Body of pancreas (tissue), 4 donors: ENCODE results near the gene FAM170B. TPM values are rescaled to one million over a fixed set of nuclear protein-coding genes. Genes with fewer than 3 reads are reported as not detected.

Source experiments
- ATAC-seq: fragments of 150-250 bp; one replicate; pipeline ENCODE4 v1.9.1; 2016
- DNase-seq, 4 donors: peaks; one replicate each; pipeline ENCODE4 v3.0.0-alpha.2; 2019
- H3K27ac ChIP-seq, 4 donors: fragments of 200-600 bp; sonication (generic); 1 replicate in 3 of 4; 2 replicates in 1 of 4; pipeline versions ENCODE4 v1.5.1 to v1.6.1; 2016 to 2019; ENCODE audit warnings: mild to moderate bottlenecking in 1 of 4, mixed read lengths in 1 of 4, moderate library complexity in 1 of 4
- H3K27me3 ChIP-seq, 2 donors: fragments of 200-600 bp; sonication (generic); one replicate each; pipeline ENCODE4 v1.6.0; 2016; ENCODE audit warnings: mild to moderate bottlenecking in 1 of 2
- H3K36me3 ChIP-seq, 2 donors: fragments of 200-600 bp; sonication (generic); replicated peaks in 1 of 2; 2 replicates each; pipeline ENCODE4 v1.5.1; 2016; ENCODE audit warnings: low read depth in 2 of 2; ENCODE audit not compliant: insufficient read depth in 1 of 2
- H3K4me1 ChIP-seq: fragments of 200-600 bp; sonication (generic); one replicate; pipeline ENCODE4 v1.6.0; 2016
- H3K4me3 ChIP-seq, 2 donors: fragments of 200-600 bp; sonication (generic); 1 replicate in 1 of 2; 2 replicates in 1 of 2; pipeline ENCODE4 v1.5.1; 2016 to 2019
- H3K9me3 ChIP-seq, 3 donors: fragments of 200-600 bp; sonication (generic); 1 replicate in 2 of 3; 2 replicates in 1 of 3; pipeline ENCODE4 v1.5.1; 2016
- POLR2A ChIP-seq, 3 donors: fragments of 450-650 bp; IDR thresholded peaks; one replicate each; pipeline ENCODE4 v1.6.1; 2016; ENCODE audit warnings: antibody characterized with exemption in 3 of 3, mild to moderate bottlenecking in 2 of 3
- WGBS, 2 donors: methylation state at CpG; one replicate each; pipeline ENCODE4 v1.1.5; 2017; 5-methylcytosine and 5-hydroxymethylcytosine counted together
- intact Hi-C: fragments of 100-400 bp; cut with DNase I; formaldehyde crosslinking; loops from one replicate; pipeline ENCODE4 v1.15.1; 2023
- total RNA-seq, 2 donors: library from RNA; depleted of rRNA; stranded (reverse); fragments of >200 nt; gene quantifications; one replicate each; pipeline ENCODE4 v1.1.0, GENCODE V29; 2016
- TF ChIP-seq, protein P1 (sequence below), 7 experiments: fragments of 450-650 bp in 4 of 7; fragments of 200-600 bp in 3 of 7; sonication (generic) in 3 of 7; IDR thresholded peaks; one replicate each; pipeline ENCODE4 v1.5.1; 2016 to 2019; ENCODE audit warnings: antibody characterized with exemption in 7 of 7

Gene FAM170B
- total RNA-seq, 2 donors from 2014 or later: not detected

DNA sequence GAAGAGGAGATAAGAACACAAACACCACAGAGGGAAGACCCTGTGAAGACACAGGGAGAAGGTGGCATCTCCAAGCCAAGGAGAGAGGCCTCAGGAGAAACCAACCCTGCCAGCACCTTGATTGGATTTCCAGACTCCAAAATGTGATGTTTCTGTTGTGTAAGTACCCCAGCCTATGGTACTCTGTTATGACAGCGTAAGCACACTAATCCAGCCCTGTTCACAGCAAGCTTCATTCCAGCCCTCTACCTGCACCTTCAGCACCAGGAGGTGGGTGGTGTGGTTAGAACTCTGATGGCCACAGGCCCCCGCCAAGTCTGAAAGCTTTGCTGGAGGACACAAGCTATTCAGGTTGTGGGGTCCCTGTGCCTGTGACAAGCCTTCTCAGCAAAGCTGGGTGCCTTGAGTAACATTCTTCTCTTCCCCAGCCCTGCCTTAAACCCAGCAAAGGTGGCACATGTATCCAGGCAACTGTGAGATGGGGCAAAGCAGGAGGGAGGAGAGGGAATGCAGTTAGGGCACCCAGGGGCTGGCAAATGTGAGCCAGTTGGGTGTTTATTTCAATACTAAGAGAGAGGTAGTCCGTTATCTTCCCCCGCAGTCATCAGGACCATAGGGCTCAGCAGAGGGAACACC is 23.0 kb downstream of the FAM170B start:
- WGBS, 2 donors: 81 to 94% methylated on average over 4 of the region's 4 CpGs
- TF ChIP-seq, protein P1, sequence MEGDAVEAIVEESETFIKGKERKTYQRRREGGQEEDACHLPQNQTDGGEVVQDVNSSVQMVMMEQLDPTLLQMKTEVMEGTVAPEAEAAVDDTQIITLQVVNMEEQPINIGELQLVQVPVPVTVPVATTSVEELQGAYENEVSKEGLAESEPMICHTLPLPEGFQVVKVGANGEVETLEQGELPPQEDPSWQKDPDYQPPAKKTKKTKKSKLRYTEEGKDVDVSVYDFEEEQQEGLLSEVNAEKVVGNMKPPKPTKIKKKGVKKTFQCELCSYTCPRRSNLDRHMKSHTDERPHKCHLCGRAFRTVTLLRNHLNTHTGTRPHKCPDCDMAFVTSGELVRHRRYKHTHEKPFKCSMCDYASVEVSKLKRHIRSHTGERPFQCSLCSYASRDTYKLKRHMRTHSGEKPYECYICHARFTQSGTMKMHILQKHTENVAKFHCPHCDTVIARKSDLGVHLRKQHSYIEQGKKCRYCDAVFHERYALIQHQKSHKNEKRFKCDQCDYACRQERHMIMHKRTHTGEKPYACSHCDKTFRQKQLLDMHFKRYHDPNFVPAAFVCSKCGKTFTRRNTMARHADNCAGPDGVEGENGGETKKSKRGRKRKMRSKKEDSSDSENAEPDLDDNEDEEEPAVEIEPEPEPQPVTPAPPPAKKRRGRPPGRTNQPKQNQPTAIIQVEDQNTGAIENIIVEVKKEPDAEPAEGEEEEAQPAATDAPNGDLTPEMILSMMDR (IDR thresholded peaks at IDR 0.05): no peak
- no peak for TF ChIP-seq POLR2A (IDR thresholded peaks at IDR 0.05)
- Histone ChIP-seq H3K9me3 (no peaks in the 10 kb centered on the region), H3K4me1 (peaks cover 15% of the 10 kb centered on the region), H3K27ac (no peak overlapping the region), H3K36me3 (no peaks in the 10 kb centered on the region), H3K27me3 (no peaks in the 10 kb centered on the region), H3K4me3 (no peak overlapping the region)
- no peak for ATAC-seq
- no peak for DNase-seq
- intact Hi-C loops: no loop called here

DNA sequence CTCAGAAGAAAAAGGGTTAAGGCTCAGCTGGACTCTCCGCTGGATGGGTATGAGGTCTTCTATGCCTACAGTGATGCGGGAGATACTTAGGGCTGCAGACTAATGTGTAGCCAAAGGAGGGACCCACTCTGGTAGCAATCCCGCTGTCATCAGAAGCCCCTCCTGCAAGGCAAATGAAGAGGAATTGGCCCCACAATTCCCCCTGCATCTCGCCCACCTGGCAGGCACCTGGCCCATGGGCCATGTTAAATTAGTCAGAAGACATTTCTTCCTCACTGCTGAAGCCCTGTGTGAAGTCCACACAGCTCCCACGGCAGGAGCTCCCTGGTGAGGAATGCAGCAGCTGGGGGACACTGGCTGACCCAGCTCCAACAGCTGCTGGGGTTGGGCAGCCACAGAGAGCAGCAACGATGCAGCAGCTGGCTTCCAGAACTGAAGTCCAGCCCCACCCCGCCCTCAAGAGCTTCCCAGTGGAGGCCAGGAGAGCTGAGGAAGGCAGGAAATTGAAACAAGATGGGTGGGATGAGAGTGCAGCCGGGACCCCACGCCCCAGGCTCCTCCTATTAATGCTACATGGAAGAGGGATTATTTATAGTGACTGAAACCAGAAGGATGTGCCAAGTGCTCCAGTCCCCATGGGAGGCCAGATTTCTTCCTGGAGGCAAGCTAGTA is 24.0 kb downstream of the FAM170B start:
- Histone ChIP-seq H3K36me3 (no peaks in the 10 kb centered on the region), H3K27ac (no peak overlapping the region), H3K27me3 (no peaks in the 10 kb centered on the region), H3K4me3 (no peak overlapping the region), H3K4me1 (peaks cover 13% of the 10 kb centered on the region), H3K9me3 (no peaks in the 10 kb centered on the region)
- TF ChIP-seq, protein P1 (IDR thresholded peaks at IDR 0.05): no peak
- no peak for TF ChIP-seq POLR2A (IDR thresholded peaks at IDR 0.05)
- WGBS, 2 donors: 62 to 65% methylated on average over 9 of the region's 9 CpGs
- ATAC-seq (no peak), DNase-seq (peak in 2 of 4 donors; percentile 25 to 32)
- intact Hi-C loops: no loop called here

DNA sequence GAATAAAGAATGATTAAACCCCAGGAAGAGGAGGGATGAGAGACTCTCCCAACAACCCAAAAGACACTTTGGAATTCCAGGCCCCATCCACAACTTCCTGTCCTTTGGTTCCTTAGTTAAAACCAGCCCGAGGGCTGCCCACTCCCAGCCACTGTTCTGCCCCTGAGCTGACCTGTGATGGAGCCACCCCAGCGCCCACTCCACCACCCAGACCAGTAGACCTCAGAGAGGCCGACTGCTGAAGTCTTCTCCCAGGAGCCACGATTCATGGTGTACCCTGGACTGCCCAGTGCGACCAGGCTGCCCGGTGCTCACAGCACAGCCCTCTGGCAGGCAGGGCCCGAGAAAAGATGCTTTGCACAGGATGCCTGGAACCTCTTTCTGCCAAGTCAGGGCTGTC is 25.2 kb downstream of the FAM170B start:
- no peak overlapping the region for H3K27ac ChIP-seq

DNA sequence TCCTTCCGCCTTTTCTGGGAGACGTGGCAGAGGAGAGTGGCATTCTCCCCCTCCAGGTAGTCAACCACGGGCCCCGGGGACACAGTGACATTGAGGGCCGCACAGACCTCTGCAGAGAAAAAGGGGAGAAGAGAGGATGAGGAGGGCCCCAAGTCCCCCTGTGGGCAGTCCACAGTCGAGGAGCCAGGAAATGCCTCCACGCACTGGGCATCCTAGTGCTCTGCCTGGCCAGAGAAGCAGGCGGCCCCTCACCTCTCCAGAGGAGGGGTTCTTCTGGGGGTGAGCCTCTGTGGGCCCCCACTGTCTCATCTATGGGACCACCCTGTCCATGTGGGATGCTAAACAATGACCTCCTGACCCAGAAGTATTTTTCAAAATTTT is 25.9 kb downstream of the FAM170B start:
- ATAC-seq: no peak
- TF ChIP-seq, protein P1 (IDR thresholded peaks at IDR 0.05): no peak
- no peak for TF ChIP-seq POLR2A (IDR thresholded peaks at IDR 0.05)
- H3K4me1 ChIP-seq: peaks cover 10% of the 10 kb centered on the region
- H3K36me3 ChIP-seq: no peaks in the 10 kb centered on the region
- H3K27me3 ChIP-seq: no peaks in the 10 kb centered on the region
- 87 to 90% methylated on average over 3 to 8 of the region's 8 CpGs for WGBS, 2 donors
- intact Hi-C loops: no loop called here
- H3K27ac ChIP-seq: no peak overlapping the region
- no peak overlapping the region for H3K4me3 ChIP-seq
- no peak for DNase-seq
- no peaks in the 10 kb centered on the region for H3K9me3 ChIP-seq

More for the DNA sequence above, 25.2 kb downstream of the FAM170B start:
- H3K4me1 ChIP-seq: peaks cover 10% of the 10 kb centered on the region
- H3K36me3 ChIP-seq: no peaks in the 10 kb centered on the region
- no peaks in the 10 kb centered on the region for H3K27me3 ChIP-seq
- DNase-seq (no peak), ATAC-seq (no peak)
- no peak overlapping the region for H3K4me3 ChIP-seq
- intact Hi-C loops: no loop called here
- H3K9me3 ChIP-seq: no peaks in the 10 kb centered on the region
- WGBS, 2 donors: 86 to 90% methylated on average over 5 to 7 of the region's 7 CpGs
- TF ChIP-seq POLR2A (IDR thresholded peaks at IDR 0.05): no peak
- TF ChIP-seq, protein P1 (IDR thresholded peaks at IDR 0.05): no peak
